NCI-H1092 (cell line): ENCODE measurements around the gene GORASP1.

Experiments used
- DNase-seq: peaks from one replicate; lab custom pipeline; 2025; lab: John Stamatoyannopoulos, UW

GORASP1 gene

GRCh38 chr3:39125841-39126500, 18.5 kb upstream of the GORASP1 start:
- DNase-seq: no peak

GRCh38 chr3:39124876-39125840, 17.7 kb upstream of the GORASP1 start:
- DNase-seq: no peak

- no peak for DNase-seq
Measured at GRCh38 chr3:39122813-39123212, 15.4 kb upstream of the GORASP1 start.

GRCh38 chr3:39121621-39122020, 14.2 kb upstream of the GORASP1 start:
- no peak for DNase-seq

GRCh38 chr3:39118931-39119660, 11.7 kb upstream of the GORASP1 start:
- DNase-seq: no peak

GRCh38 chr3:39118079-39118478, 10.7 kb upstream of the GORASP1 start:
- DNase-seq: no peak

GRCh38 chr3:39115870-39116269, 8.4 kb upstream of the GORASP1 start:
- DNase-seq: no peak

- DNase-seq: no peak
Measured at GRCh38 chr3:39114456-39114855, 7.0 kb upstream of the GORASP1 start.

GRCh38 chr3:39113291-39113690, 5.9 kb upstream of the GORASP1 start:
- no peak for DNase-seq

GRCh38 chr3:39112535-39112934, 5.1 kb upstream of the GORASP1 start:
- DNase-seq: no peak

- no peak for DNase-seq
Measured at GRCh38 chr3:39112113-39112512, 4.7 kb upstream of the GORASP1 start.

GRCh38 chr3:39110041-39110639, 2.7 kb upstream of the GORASP1 start:
- DNase-seq: no peak

GRCh38 chr3:39109086-39109485, 1.7 kb upstream of the GORASP1 start:
- no peak for DNase-seq

GRCh38 chr3:39108200-39108710, 828 bp upstream of the GORASP1 start:
- DNase-seq: no peak

GRCh38 chr3:39106851-39107387, 508 bp downstream of the GORASP1 start:
- no peak for DNase-seq

GRCh38 chr3:39106281-39106811, 1.1 kb downstream of the GORASP1 start:
- DNase-seq: no peak

GRCh38 chr3:39105687-39106063, 1.8 kb downstream of the GORASP1 start:
- no peak for DNase-seq

GRCh38 chr3:39104961-39105686, 2.3 kb downstream of the GORASP1 start:
- DNase-seq: no peak

- no peak for DNase-seq
Measured at GRCh38 chr3:39103791-39104552, 3.5 kb downstream of the GORASP1 start.

GRCh38 chr3:39103324-39103693, 4.1 kb downstream of the GORASP1 start:
- no peak for DNase-seq
